Kidney epithelial cell (primary cell): ENCODE measurements around the gene ETV6. TPM values are rescaled to one million over a fixed set of nuclear protein-coding genes. Genes with fewer than 3 reads are reported as not detected.

Experiments used
- DNase-seq: peaks from one replicate; pipeline ENCODE4 v3.0.0-alpha.2; 2010; ENCODE audit warnings: low read depth
- H3K27me3 ChIP-seq: 2 replicates; pipeline ENCODE4 v1.6.0; 2011; ENCODE audit warnings: low read length; ENCODE audit not compliant: control insufficient read depth, insufficient read depth
- H3K36me3 ChIP-seq: 2 replicates; pipeline ENCODE4 v1.5.1; 2011; ENCODE audit warnings: low read length; ENCODE audit not compliant: control insufficient read depth, insufficient read depth
- H3K4me3 ChIP-seq: 2 replicates; pipeline ENCODE4 v1.5.1; 2011; ENCODE audit warnings: low read depth, mild to moderate bottlenecking, control low read depth, low read length
- CTCF ChIP-seq: IDR thresholded peaks from 2 replicates; pipeline ENCODE4 v1.5.1; 2011; ENCODE audit warnings: mild to moderate bottlenecking, moderate library complexity, low read length, control low read depth, inconsistent platforms; ENCODE audit not compliant: insufficient read depth, poor library complexity, severe bottlenecking
- total RNA-seq: library from RNA; depleted of rRNA; stranded (reverse); fragments of >200 nt; gene quantifications from 2 replicates; pipeline ENCODE4 v1.2.3, GENCODE V29; 2015

ETV6 gene
- total RNA-seq, 1 donor from 2014 or later = 17.6 TPM

- no peak overlapping the region for H3K4me3 ChIP-seq
- H3K36me3 ChIP-seq = peaks cover 1% of the 10 kb centered on the region
- no peak for DNase-seq
- H3K27me3 ChIP-seq = no peaks in the 10 kb centered on the region
- TF ChIP-seq CTCF = no peak
Measured at GRCh38 chr12:11881835-11882234, 232.4 kb downstream of the ETV6 start.

GRCh38 chr12:11882301-11883019 is 233.0 kb downstream of the ETV6 start:
- no peak for TF ChIP-seq CTCF
- DNase-seq = peak; percentile 70

GRCh38 chr12:11884116-11884515 is 234.6 kb downstream of the ETV6 start:
- H3K27me3 ChIP-seq = no peaks in the 10 kb centered on the region
- H3K4me3 ChIP-seq = no peak overlapping the region
- peaks cover 3% of the 10 kb centered on the region for H3K36me3 ChIP-seq
- DNase-seq = no peak
- TF ChIP-seq CTCF = no peak

More at GRCh38 chr12:11882301-11883019, 233.0 kb downstream of the ETV6 start:
- H3K36me3 ChIP-seq = peaks cover 1% of the 10 kb centered on the region
- H3K4me3 ChIP-seq = no peak overlapping the region
- no peaks in the 10 kb centered on the region for H3K27me3 ChIP-seq

GRCh38 chr12:11884706-11885105 is 235.2 kb downstream of the ETV6 start:
- Histone ChIP-seq H3K4me3 (no peak overlapping the region), H3K27me3 (no peaks in the 10 kb centered on the region), H3K36me3 (peaks cover 3% of the 10 kb centered on the region)
- TF ChIP-seq CTCF = no peak
- no peak for DNase-seq

DNA sequence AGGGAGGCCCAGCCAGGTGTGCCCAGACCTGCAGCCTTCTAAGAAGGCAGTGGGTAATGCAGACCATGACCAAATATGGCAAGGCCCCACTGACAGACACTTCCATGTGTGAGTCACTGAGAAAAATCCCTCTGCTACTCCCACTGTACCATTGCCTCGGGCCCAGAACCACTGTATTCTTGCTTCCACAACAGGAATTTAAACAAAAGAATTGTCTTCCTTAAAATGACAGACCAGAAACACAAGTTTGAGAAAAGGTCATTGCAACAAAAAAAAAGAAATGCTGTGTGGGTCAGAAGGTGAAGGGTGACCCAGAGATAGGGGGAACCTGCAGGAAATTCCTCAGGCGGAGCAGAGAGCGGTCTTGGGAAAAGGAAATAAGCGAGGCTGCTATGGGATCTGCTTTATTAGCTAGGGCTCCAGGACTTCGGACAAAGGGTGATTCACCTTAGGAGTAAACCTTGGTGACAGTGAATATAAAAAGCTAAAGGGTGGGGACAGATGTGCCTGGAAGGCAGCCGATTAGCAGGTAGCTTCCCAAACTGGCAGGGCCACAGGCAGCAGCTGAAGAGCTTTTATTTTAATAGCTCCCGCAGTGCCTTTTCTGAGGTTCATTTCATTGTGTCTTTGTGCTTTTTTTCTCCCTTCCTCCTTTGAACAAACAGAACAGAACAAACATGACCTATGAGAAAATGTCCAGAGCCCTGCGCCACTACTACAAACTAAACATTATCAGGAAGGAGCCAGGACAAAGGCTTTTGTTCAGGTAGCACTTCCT is 236.0 kb downstream of the ETV6 start:
- no peak for TF ChIP-seq CTCF
- Histone ChIP-seq H3K36me3 (peaks cover 3% of the 10 kb centered on the region), H3K27me3 (no peaks in the 10 kb centered on the region), H3K4me3 (no peak overlapping the region)
- DNase-seq = peak; percentile 81
